HEK293T (cell line): ENCODE measurements around the gene TCF7.

Experiments
- ARNT ChIP-seq: fragments of 450-650 bp; IDR thresholded peaks from 2 replicates; pipeline ENCODE4 v1.6.1; 2017; ENCODE audit warnings: mild to moderate bottlenecking
- CTBP1 ChIP-seq: fragments of 450-650 bp; IDR thresholded peaks from 2 replicates; pipeline ENCODE4 v1.6.1; 2016; ENCODE audit warnings: borderline replicate concordance
- ELF4 ChIP-seq: fragments of 450-650 bp; IDR thresholded peaks from 2 replicates; pipeline ENCODE4 v1.6.1; 2017; ENCODE audit warnings: antibody characterized with exemption
- FOXA1 ChIP-seq: fragments of 450-650 bp; IDR thresholded peaks from 2 replicates; pipeline ENCODE4 v1.6.1; 2016; ENCODE audit warnings: mild to moderate bottlenecking
- FOXK2 ChIP-seq: fragments of 450-650 bp; IDR thresholded peaks from 2 replicates; pipeline ENCODE4 v1.6.1; 2016; ENCODE audit warnings: mild to moderate bottlenecking
- FOXM1 ChIP-seq: fragments of 450-650 bp; IDR thresholded peaks from 2 replicates; pipeline ENCODE4 v1.6.1; 2017; ENCODE audit warnings: mild to moderate bottlenecking, borderline replicate concordance
- HDGF ChIP-seq: fragments of 450-650 bp; IDR thresholded peaks from 2 replicates; pipeline ENCODE4 v1.6.1; 2017; ENCODE audit warnings: antibody characterized with exemption, borderline replicate concordance
- L3MBTL2 ChIP-seq: fragments of 450-650 bp; conservative IDR thresholded peaks from 2 replicates; pipeline ENCODE4 v1.6.1; 2016; ENCODE audit warnings: mild to moderate bottlenecking
- LEF1 ChIP-seq: fragments of 450-650 bp; IDR thresholded peaks from 2 replicates; pipeline ENCODE4 v1.6.1; 2017; ENCODE audit warnings: mild to moderate bottlenecking, borderline replicate concordance
- PKNOX1 ChIP-seq: fragments of 450-650 bp; IDR thresholded peaks from 2 replicates; pipeline ENCODE4 v1.6.1; 2016
- SP1 ChIP-seq: fragments of 450-650 bp; IDR thresholded peaks from 2 replicates; pipeline ENCODE4 v1.6.1; 2017
- SUZ12 ChIP-seq: fragments of 450-650 bp; IDR thresholded peaks from 2 replicates; pipeline ENCODE4 v1.6.1; 2016; ENCODE audit warnings: mild to moderate bottlenecking
- TARDBP ChIP-seq: fragments of 450-650 bp; IDR thresholded peaks from 2 replicates; pipeline ENCODE4 v1.6.1; 2016
- ZNF384 ChIP-seq: fragments of 450-650 bp; IDR thresholded peaks from 2 replicates; pipeline ENCODE4 v1.6.1; 2016

- TF ChIP-seq CTBP1: no peak
- TF ChIP-seq SP1: no peak
- no peak for TF ChIP-seq ELF4
- TF ChIP-seq FOXA1: no peak
- no peak for TF ChIP-seq SUZ12
- no peak for TF ChIP-seq FOXK2
- no peak for TF ChIP-seq PKNOX1
- TF ChIP-seq ZNF384: no peak
- no peak for TF ChIP-seq HDGF
- no peak for TF ChIP-seq TARDBP
- TF ChIP-seq L3MBTL2: no peak
- no peak for TF ChIP-seq LEF1
- no peak for TF ChIP-seq FOXM1
- no peak for TF ChIP-seq ARNT
Measured at GRCh38 chr5:134077926-134078580, 36.4 kb upstream of the TCF7 start.
